K562 (cell line): ENCODE results near the gene DLX2. TPM values are rescaled to one million over a fixed set of nuclear protein-coding genes. Genes with fewer than 3 reads are reported as not detected.

ENCODE experiments used
- ATF4 ChIP-seq: fragments of 450-650 bp; formaldehyde crosslinking; IDR thresholded peaks from 2 replicates; pipeline ENCODE4 v1.4.0; 2022; ENCODE audit warnings: mild to moderate bottlenecking, moderate library complexity
- BDP1 ChIP-seq: IDR thresholded peaks from 3 replicates; pipeline ENCODE4 v1.6.1; 2011; ENCODE audit not compliant: insufficient read length, insufficient read depth
- BRD9 ChIP-seq: fragments of 450-650 bp; IDR thresholded peaks from 2 replicates; pipeline ENCODE4 v1.6.1; 2018; ENCODE audit warnings: low read depth; ENCODE audit not compliant: partially characterized antibody
- CHCHD3 ChIP-seq: fragments of 250-450 bp; sonication (Bioruptor Pico); IDR thresholded peaks from 2 replicates; pipeline ENCODE4 v2.1.2; 2022; ENCODE audit warnings: mild to moderate bottlenecking
- DNMT1 ChIP-seq: fragments of 450-650 bp; IDR thresholded peaks from 2 replicates; pipeline ENCODE4 v1.6.1; 2016; ENCODE audit warnings: antibody characterized with exemption, mild to moderate bottlenecking
- ELK1 ChIP-seq: sonication (generic); formaldehyde crosslinking; IDR thresholded peaks from 2 replicates; pipeline ENCODE4 v1.8.1; 2022; ENCODE audit warnings: missing genetic modification reagents
- ETS2 ChIP-seq: IDR thresholded peaks from 2 replicates; pipeline ENCODE4 v1.6.1; 2016; ENCODE audit warnings: borderline replicate concordance, missing genetic modification characterization, mild to moderate bottlenecking, moderate library complexity, missing compliant biosample characterization; ENCODE audit not compliant: poor library complexity, severe bottlenecking
- GATAD2B ChIP-seq: fragments of 450-650 bp; IDR thresholded peaks from 2 replicates; pipeline ENCODE4 v1.6.1; 2017; ENCODE audit warnings: mild to moderate bottlenecking, borderline replicate concordance
- HNRNPK ChIP-seq: fragments of 200-400 bp; formaldehyde crosslinking; IDR thresholded peaks from one replicate; pipeline ENCODE4 v1.6.1; 2018; ENCODE audit warnings: mild to moderate bottlenecking, low read depth, low read length; ENCODE audit not compliant: poor library complexity, severe bottlenecking
- MECOM ChIP-seq: fragments of 250-450 bp; sonication (Bioruptor Pico); IDR thresholded peaks from 2 replicates; pipeline ENCODE4 v1.8.0; 2022; ENCODE audit warnings: inconsistent platforms
- MEIS2 ChIP-seq: fragments of 450-650 bp; IDR thresholded peaks from 2 replicates; pipeline ENCODE4 v1.6.1; 2014; ENCODE audit warnings: mild to moderate bottlenecking; ENCODE audit not compliant: partially characterized antibody
- NFE2L1 ChIP-seq: fragments of 450-650 bp; IDR thresholded peaks from 2 replicates; pipeline ENCODE4 v1.6.1; 2016; ENCODE audit warnings: missing genetic modification characterization, low read depth, mild to moderate bottlenecking, missing compliant biosample characterization, moderate library complexity, borderline replicate concordance
- SLC30A9 ChIP-seq: fragments of 250-450 bp; sonication (Bioruptor Pico); IDR thresholded peaks from 2 replicates; pipeline ENCODE4 v1.8.0; 2022; ENCODE audit warnings: mild to moderate bottlenecking, moderate library complexity
- SMAD2 ChIP-seq: fragments of 150-350 bp; IDR thresholded peaks from 2 replicates; pipeline ENCODE4 v1.6.1; 2014; ENCODE audit warnings: low read depth, mild to moderate bottlenecking, low read length
- TBP ChIP-seq: optimal IDR thresholded peaks from 2 replicates; pipeline ENCODE3; 2011; ENCODE audit warnings: low read depth, low read length, improper control_type of control experiment
- ZNF212 ChIP-seq: fragments of 450-650 bp; formaldehyde crosslinking; IDR thresholded peaks from 2 replicates; pipeline ENCODE4 v1.4.0; 2020; ENCODE audit warnings: mild to moderate bottlenecking
- ZNF354B ChIP-seq: fragments of 250-450 bp; sonication (Bioruptor Pico); IDR thresholded peaks from 2 replicates; pipeline ENCODE4 v1.4.0; 2020
- polyA plus RNA-seq, 8 experiments: library from polyadenylated mRNA; depleted of rRNA in 4 of 8; stranded (reverse) in 5 of 8; unstranded in 3 of 8; fragments of >200 nt; fragmentation: Nextera tagmentation in 2 of 8; fragmentation: Illumina TruSeq in 1 of 8; extraction: Ambion mirVana in 2 of 8; extraction: Trizol in 1 of 8; gene quantifications; 2 replicates each; pipeline versions ENCODE4 v1.2.1 to v1.2.3, GENCODE V29; 2011 to 2014; ENCODE audit warnings: inconsistent platforms in 1 of 8, missing spikeins in 1 of 8
- total RNA-seq, 7 experiments: library from RNA; depleted of rRNA in 6 of 7; stranded (reverse); fragments of >200 nt in 6 of 7; fragmentation: Illumina TruSeq in 2 of 7; extraction: Trizol in 2 of 7; gene quantifications; 2 replicates each; pipeline versions ENCODE4 v1.2.1 to v1.2.3, GENCODE V29; 2011 to 2021; ENCODE audit warnings: low replicate concordance in 1 of 7
- TF ChIP-seq, protein P1 (sequence below): fragments of 450-650 bp; IDR thresholded peaks from 2 replicates; pipeline ENCODE4 v1.7.0; 2016; ENCODE audit warnings: borderline replicate concordance
- TF ChIP-seq, protein P2 (sequence below), 3 experiments: IDR thresholded peaks in 2 of 3; conservative IDR thresholded peaks in 1 of 3; 2 replicates each; pipeline ENCODE4 v1.5.1; 2011 to 2012; ENCODE audit warnings: low read length in 3 of 3, mild to moderate bottlenecking in 3 of 3, control low read depth in 2 of 3, improper control_type of control experiment in 1 of 3, inconsistent platforms in 1 of 3, low read depth in 1 of 3, mixed read lengths in 1 of 3, moderate library complexity in 1 of 3; ENCODE audit not compliant: insufficient read depth in 2 of 3
- TF ChIP-seq, protein P3 (sequence below), 2 experiments: fragments of 450-650 bp in 1 of 2; sonication (generic) in 1 of 2; formaldehyde crosslinking; conservative IDR thresholded peaks; 2 replicates each; pipeline versions ENCODE4 v1.4.0 to v1.8.1; 2020 to 2022; ENCODE audit warnings: mild to moderate bottlenecking in 1 of 2, missing genetic modification reagents in 1 of 2

DLX2 gene
- total and polyA plus RNA-seq, 9 of the 15 experiments (the other 6 are each of a cell fraction or from before 2014, with no cell fraction given) = 0.14 to 4.3 (median 0.86) TPM

DNA sequence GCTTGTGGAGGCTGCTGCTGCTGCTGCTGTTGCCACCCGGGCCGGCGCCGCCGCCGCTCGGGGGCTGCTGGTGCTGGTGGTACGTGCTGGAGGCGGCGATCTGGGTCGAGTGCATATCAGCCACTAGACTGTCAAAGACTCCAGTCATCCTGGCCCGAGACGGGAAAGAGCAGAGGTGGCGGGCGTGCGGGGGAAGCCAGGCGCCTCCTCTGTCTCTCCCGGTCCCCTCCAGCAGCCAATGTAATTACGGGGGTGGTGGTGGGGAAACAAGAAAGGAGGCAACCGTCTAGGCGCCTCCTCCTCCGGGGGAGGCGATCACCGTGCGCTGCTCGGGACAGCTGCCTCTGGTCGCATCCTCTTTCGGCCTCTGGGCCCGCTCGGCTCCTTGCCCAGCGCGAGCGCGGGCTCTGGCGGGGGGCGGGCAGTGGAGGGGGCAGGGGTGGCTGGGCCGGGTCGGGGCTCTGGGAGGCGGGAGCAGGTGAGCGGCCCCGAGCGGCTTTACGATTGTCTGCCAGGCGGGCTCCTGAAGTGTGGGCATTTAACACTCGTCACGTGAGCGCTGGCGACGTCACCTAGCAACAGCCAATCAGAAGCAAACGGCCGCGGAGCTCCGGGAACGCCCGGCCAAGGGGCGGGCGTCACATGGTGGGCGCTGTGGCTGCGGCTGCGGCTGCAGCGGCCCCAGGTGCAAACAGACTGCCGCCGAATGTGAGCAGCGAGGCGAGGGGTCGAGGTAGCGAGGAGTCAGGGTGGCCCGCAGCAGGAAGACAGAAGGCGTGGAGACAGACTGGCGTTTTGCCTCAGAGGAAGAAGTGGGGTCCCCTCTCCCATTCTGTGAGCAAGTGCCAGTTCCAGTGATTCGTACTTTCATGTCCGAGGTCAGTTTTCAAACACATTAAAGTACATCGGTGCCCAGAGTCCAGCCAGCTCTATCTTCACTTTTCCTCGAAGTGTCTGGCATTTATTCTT is at the start of gene DLX2 (continued):
- TF ChIP-seq ETS2 (tag) (no peak), GATAD2B (no peak), SMAD2 (no peak), SLC30A9 (no peak), TBP (peak; percentile 85), BRD9 (no peak), ELK1 (no peak), ATF4 (CRISPR knock-in tag) (no peak), ZNF354B (CRISPR knock-in tag) (no peak), HNRNPK (no peak), DNMT1 (no peak), MECOM (CRISPR knock-in tag) (no peak), ZNF212 (CRISPR knock-in tag) (no peak), CHCHD3 (CRISPR knock-in tag) (no peak), NFE2L1 (tag) (no peak), BDP1 (no peak), MEIS2 (no peak)
- TF ChIP-seq, protein P1, sequence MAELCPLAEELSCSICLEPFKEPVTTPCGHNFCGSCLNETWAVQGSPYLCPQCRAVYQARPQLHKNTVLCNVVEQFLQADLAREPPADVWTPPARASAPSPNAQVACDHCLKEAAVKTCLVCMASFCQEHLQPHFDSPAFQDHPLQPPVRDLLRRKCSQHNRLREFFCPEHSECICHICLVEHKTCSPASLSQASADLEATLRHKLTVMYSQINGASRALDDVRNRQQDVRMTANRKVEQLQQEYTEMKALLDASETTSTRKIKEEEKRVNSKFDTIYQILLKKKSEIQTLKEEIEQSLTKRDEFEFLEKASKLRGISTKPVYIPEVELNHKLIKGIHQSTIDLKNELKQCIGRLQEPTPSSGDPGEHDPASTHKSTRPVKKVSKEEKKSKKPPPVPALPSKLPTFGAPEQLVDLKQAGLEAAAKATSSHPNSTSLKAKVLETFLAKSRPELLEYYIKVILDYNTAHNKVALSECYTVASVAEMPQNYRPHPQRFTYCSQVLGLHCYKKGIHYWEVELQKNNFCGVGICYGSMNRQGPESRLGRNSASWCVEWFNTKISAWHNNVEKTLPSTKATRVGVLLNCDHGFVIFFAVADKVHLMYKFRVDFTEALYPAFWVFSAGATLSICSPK = no peak
- TF ChIP-seq, protein P2, sequence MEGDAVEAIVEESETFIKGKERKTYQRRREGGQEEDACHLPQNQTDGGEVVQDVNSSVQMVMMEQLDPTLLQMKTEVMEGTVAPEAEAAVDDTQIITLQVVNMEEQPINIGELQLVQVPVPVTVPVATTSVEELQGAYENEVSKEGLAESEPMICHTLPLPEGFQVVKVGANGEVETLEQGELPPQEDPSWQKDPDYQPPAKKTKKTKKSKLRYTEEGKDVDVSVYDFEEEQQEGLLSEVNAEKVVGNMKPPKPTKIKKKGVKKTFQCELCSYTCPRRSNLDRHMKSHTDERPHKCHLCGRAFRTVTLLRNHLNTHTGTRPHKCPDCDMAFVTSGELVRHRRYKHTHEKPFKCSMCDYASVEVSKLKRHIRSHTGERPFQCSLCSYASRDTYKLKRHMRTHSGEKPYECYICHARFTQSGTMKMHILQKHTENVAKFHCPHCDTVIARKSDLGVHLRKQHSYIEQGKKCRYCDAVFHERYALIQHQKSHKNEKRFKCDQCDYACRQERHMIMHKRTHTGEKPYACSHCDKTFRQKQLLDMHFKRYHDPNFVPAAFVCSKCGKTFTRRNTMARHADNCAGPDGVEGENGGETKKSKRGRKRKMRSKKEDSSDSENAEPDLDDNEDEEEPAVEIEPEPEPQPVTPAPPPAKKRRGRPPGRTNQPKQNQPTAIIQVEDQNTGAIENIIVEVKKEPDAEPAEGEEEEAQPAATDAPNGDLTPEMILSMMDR (IDR thresholded peaks at IDR 0.05 in 2 of 3, conservative IDR thresholded peaks at IDR 0.05 in 1 of 3; ENCODE audit: insufficient read depth in 2 of 3, low read depth in 1 of 3, low read length in 3 of 3) = peak in 2 of 3 experiments; percentile 23 to 32; a peak in 3 of 6 replicates
- TF ChIP-seq, protein P3, sequence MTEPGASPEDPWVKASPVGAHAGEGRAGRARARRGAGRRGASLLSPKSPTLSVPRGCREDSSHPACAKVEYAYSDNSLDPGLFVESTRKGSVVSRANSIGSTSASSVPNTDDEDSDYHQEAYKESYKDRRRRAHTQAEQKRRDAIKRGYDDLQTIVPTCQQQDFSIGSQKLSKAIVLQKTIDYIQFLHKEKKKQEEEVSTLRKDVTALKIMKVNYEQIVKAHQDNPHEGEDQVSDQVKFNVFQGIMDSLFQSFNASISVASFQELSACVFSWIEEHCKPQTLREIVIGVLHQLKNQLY (CRISPR knock-in tag; conservative IDR thresholded peaks at IDR 0.05) = 0 out of 4 replicates have a peak, but pooled peaks of 1 of the 2 experiments have one; percentile 8
